Peyer's patch (tissue), 4 donors: ENCODE results near the gene ARHGAP20.

Source experiments
- POLR2A ChIP-seq, 2 donors: fragments of 450-650 bp; IDR thresholded peaks; one replicate each; pipeline ENCODE4 v1.5.1; 2017; ENCODE audit warnings: antibody characterized with exemption in 2 of 2, mild to moderate bottlenecking in 2 of 2, moderate library complexity in 2 of 2
- TF ChIP-seq, protein P1 (sequence below), 6 experiments: fragments of 450-650 bp in 4 of 6; fragments of 200-600 bp in 2 of 6; sonication (generic) in 1 of 6; IDR thresholded peaks; one replicate each; pipeline ENCODE4 v1.5.1; 2017 to 2019; ENCODE audit warnings: antibody characterized with exemption in 6 of 6, mild to moderate bottlenecking in 3 of 6, moderate library complexity in 1 of 6

GRCh38 chr11:110621826-110622225, 90.4 kb downstream of the ARHGAP20 start:
- TF ChIP-seq POLR2A (IDR thresholded peaks at IDR 0.05) = no peak
- TF ChIP-seq, protein P1, sequence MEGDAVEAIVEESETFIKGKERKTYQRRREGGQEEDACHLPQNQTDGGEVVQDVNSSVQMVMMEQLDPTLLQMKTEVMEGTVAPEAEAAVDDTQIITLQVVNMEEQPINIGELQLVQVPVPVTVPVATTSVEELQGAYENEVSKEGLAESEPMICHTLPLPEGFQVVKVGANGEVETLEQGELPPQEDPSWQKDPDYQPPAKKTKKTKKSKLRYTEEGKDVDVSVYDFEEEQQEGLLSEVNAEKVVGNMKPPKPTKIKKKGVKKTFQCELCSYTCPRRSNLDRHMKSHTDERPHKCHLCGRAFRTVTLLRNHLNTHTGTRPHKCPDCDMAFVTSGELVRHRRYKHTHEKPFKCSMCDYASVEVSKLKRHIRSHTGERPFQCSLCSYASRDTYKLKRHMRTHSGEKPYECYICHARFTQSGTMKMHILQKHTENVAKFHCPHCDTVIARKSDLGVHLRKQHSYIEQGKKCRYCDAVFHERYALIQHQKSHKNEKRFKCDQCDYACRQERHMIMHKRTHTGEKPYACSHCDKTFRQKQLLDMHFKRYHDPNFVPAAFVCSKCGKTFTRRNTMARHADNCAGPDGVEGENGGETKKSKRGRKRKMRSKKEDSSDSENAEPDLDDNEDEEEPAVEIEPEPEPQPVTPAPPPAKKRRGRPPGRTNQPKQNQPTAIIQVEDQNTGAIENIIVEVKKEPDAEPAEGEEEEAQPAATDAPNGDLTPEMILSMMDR (IDR thresholded peaks at IDR 0.05) = no peak
